Spleen (tissue), 7 donors: ENCODE data around the gene DNPEP.

ENCODE experiments used
- POLR2A ChIP-seq, 3 donors: fragments of 450-650 bp; IDR thresholded peaks; one replicate each; pipeline ENCODE4 v1.5.1; 2017; ENCODE audit warnings: antibody characterized with exemption in 3 of 3, mild to moderate bottlenecking in 1 of 3
- POLR2AphosphoS5 ChIP-seq, 3 donors: sonication (generic); formaldehyde crosslinking; IDR thresholded peaks; one replicate each; pipeline ENCODE4 v1.5.1; 2017; ENCODE audit warnings: antibody characterized with exemption in 3 of 3
- TF ChIP-seq, protein P1 (sequence below), 11 experiments: fragments of 200-600 bp in 7 of 11; fragments of 450-650 bp in 4 of 11; sonication (generic) in 4 of 11; IDR thresholded peaks in 8 of 11; conservative IDR thresholded peaks in 3 of 11; 1 replicate in 7 of 11; 2 replicates in 4 of 11; pipeline versions ENCODE4 v1.4.0 to v1.8.0; 2016 to 2021; ENCODE audit warnings: antibody characterized with exemption in 11 of 11, inconsistent platforms in 4 of 11, mild to moderate bottlenecking in 1 of 11
- donor health status: DM: no; HTN: no; CAD: no; lungs with moderate emphysema.
- donor health status: DM: no; HTN: no; CAD: no.
- donor health status: DM: no; HTN: no; CAD: no.

DNA sequence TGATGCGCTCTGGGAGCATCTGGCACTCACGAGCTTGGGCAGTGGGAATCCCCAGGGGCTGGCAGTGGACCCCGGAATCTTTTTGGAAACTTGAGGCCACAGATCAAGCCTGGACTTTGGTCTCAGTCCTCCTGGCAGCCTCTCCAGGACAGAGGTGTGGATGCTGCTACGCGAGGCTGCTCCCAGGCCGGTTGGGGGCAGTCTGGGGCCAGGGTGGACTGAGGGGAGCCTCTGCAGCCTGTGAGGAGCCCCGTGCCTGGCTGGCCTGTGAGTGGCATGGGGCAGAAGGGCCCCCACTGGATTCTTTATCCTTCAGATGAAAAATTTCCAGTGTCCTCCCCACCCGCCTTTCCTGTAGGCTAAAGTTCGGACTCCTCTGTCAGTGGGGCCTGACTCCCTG lies 17.7 kb upstream of the DNPEP start:
- TF ChIP-seq POLR2AphosphoS5 (IDR thresholded peaks at IDR 0.05) = no peak
- TF ChIP-seq, protein P1, sequence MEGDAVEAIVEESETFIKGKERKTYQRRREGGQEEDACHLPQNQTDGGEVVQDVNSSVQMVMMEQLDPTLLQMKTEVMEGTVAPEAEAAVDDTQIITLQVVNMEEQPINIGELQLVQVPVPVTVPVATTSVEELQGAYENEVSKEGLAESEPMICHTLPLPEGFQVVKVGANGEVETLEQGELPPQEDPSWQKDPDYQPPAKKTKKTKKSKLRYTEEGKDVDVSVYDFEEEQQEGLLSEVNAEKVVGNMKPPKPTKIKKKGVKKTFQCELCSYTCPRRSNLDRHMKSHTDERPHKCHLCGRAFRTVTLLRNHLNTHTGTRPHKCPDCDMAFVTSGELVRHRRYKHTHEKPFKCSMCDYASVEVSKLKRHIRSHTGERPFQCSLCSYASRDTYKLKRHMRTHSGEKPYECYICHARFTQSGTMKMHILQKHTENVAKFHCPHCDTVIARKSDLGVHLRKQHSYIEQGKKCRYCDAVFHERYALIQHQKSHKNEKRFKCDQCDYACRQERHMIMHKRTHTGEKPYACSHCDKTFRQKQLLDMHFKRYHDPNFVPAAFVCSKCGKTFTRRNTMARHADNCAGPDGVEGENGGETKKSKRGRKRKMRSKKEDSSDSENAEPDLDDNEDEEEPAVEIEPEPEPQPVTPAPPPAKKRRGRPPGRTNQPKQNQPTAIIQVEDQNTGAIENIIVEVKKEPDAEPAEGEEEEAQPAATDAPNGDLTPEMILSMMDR (IDR thresholded peaks at IDR 0.05 in 8 of 11, conservative IDR thresholded peaks at IDR 0.05 in 3 of 11) = no peak
- TF ChIP-seq POLR2A (IDR thresholded peaks at IDR 0.05) = no peak
